ENCODE data around the gene A2ML1. TPM values are rescaled to one million over a fixed set of nuclear protein-coding genes. Genes with fewer than 3 reads are reported as not detected.
"Not testable (repeated sequence)": the region's sequence is repeated elsewhere in the genome, so short reads cannot be mapped to it uniquely, and the experiment has no call there.

The A2ML1 gene
- total RNA-seq, 1 donor from 2014 or later = 0.43 TPM

GRCh38 chr12:8852119-8852518, 29.7 kb downstream of the A2ML1 start:
- peaks cover 13% of the 10 kb centered on the region for H3K27me3 Mint-ChIP-seq (ENCODE audit: insufficient read depth, low read depth)
- H3K4me3 Mint-ChIP-seq = no peak overlapping the region
- no peak overlapping the region for H3K27ac Mint-ChIP-seq
- H3K27me3 ChIP-seq = no peaks in the 10 kb centered on the region
- no peaks in the 10 kb centered on the region for H3K9me3 ChIP-seq (ENCODE audit: low read depth)
- no peaks in the 10 kb centered on the region for H3K36me3 ChIP-seq
- H3K27ac ChIP-seq = no peak overlapping the region
- peaks cover 3% of the 10 kb centered on the region for H3K4me1 Mint-ChIP-seq
- DNase-seq (ENCODE audit: low spot score) = no peak
- no peak overlapping the region for H3K4me3 ChIP-seq
- H2AFZ ChIP-seq (replicated peaks) = peak overlapping the region; percentile 95
- no peaks in the 10 kb centered on the region for H3K36me3 Mint-ChIP-seq
- H3K79me2 ChIP-seq (ENCODE audit: low read depth) = no peaks in the 10 kb centered on the region
- H3K4me2 ChIP-seq = no peak overlapping the region
- peaks cover 5% of the 10 kb centered on the region for H3K4me1 ChIP-seq
- no peaks in the 10 kb centered on the region for H3F3A ChIP-seq (ENCODE audit: low read depth)
- H4K20me1 ChIP-seq (ENCODE audit: low read depth) = no peaks in the 10 kb centered on the region
- TF ChIP-seq CTCF (IDR thresholded peaks at IDR 0.05) = no peak
- no peak for TF ChIP-seq EZH2 (IDR thresholded peaks at IDR 0.05)
- no peak for TF ChIP-seq EZH2phosphoT487 (IDR thresholded peaks at IDR 0.05)
- no peaks in the 10 kb centered on the region for H3K9me3 Mint-ChIP-seq
- H3K9ac ChIP-seq = no peak overlapping the region

GRCh38 chr12:8855891-8856290, 33.5 kb downstream of the A2ML1 start:
- Mint-ChIP-seq H3K27ac (no peak overlapping the region), H3K4me1 (peaks cover 14% of the 10 kb centered on the region), H3K9me3 (no peaks in the 10 kb centered on the region), H3K4me3 (no peak overlapping the region), H3K36me3 (no peaks in the 10 kb centered on the region), H3K27me3 (ENCODE audit: insufficient read depth, low read depth) (peaks cover 17% of the 10 kb centered on the region)
- no peak overlapping the region for H2AFZ ChIP-seq (replicated peaks)
- H3K9me3 ChIP-seq (ENCODE audit: low read depth) = no peaks in the 10 kb centered on the region
- H4K20me1 ChIP-seq (ENCODE audit: low read depth) = no peaks in the 10 kb centered on the region
- no peaks in the 10 kb centered on the region for H3K36me3 ChIP-seq
- no peak overlapping the region for H3K9ac ChIP-seq
- H3F3A ChIP-seq (ENCODE audit: low read depth) = no peaks in the 10 kb centered on the region
- H3K27ac ChIP-seq = no peak overlapping the region
- TF ChIP-seq CTCF (IDR thresholded peaks at IDR 0.05) (no peak), EZH2phosphoT487 (IDR thresholded peaks at IDR 0.05) (no peak), EZH2 (IDR thresholded peaks at IDR 0.05) (no peak)
- no peak overlapping the region for H3K4me2 ChIP-seq
- H3K4me1 ChIP-seq = peaks cover 5% of the 10 kb centered on the region
- no peaks in the 10 kb centered on the region for H3K79me2 ChIP-seq (ENCODE audit: low read depth)
- H3K4me3 ChIP-seq = no peak overlapping the region
- no peaks in the 10 kb centered on the region for H3K27me3 ChIP-seq
- DNase-seq (ENCODE audit: low spot score) = no peak

GRCh38 chr12:8859448-8859847, 37.0 kb downstream of the A2ML1 start:
- H3K4me1 ChIP-seq; H3K4me3 ChIP-seq; H3K4me3 Mint-ChIP-seq; H3K9me3 ChIP-seq (ENCODE audit: low read depth); H4K20me1 ChIP-seq (ENCODE audit: low read depth); H3K36me3 Mint-ChIP-seq; H3K27ac Mint-ChIP-seq; H3K9ac ChIP-seq; H3F3A ChIP-seq (ENCODE audit: low read depth); H3K27ac ChIP-seq; H3K79me2 ChIP-seq (ENCODE audit: low read depth); H2AFZ ChIP-seq (replicated peaks); H3K4me2 ChIP-seq; H3K27me3 ChIP-seq; DNase-seq (ENCODE audit: low spot score); H3K9me3 Mint-ChIP-seq; H3K36me3 ChIP-seq: not testable (repeated sequence)
- peaks cover 16% of the 10 kb centered on the region for H3K27me3 Mint-ChIP-seq (ENCODE audit: insufficient read depth, low read depth)
- peaks cover 15% of the 10 kb centered on the region for H3K4me1 Mint-ChIP-seq

GRCh38 chr12:8860165-8860961, 37.9 kb downstream of the A2ML1 start:
- peak; percentile 72 for DNase-seq (ENCODE audit: low spot score)
- H3K27ac Mint-ChIP-seq = no peak overlapping the region

More at GRCh38 chr12:8860165-8860961, 37.9 kb downstream of the A2ML1 start:
- Mint-ChIP-seq H3K27me3 (ENCODE audit: insufficient read depth, low read depth) (peaks cover 15% of the 10 kb centered on the region), H3K4me3 (no peak overlapping the region), H3K9me3 (no peaks in the 10 kb centered on the region), H3K36me3 (no peaks in the 10 kb centered on the region), H3K4me1 (peaks cover 15% of the 10 kb centered on the region)
- TF ChIP-seq EZH2 (IDR thresholded peaks at IDR 0.05) (no peak), CTCF (IDR thresholded peaks at IDR 0.05) (peak; percentile 76), EZH2phosphoT487 (IDR thresholded peaks at IDR 0.05) (no peak)
- Histone ChIP-seq H2AFZ (replicated peaks) (peak overlapping the region; percentile 64), H3F3A (ENCODE audit: low read depth) (no peaks in the 10 kb centered on the region), H3K4me2 (no peak overlapping the region), H3K36me3 (no peaks in the 10 kb centered on the region), H3K27me3 (no peaks in the 10 kb centered on the region), H4K20me1 (ENCODE audit: low read depth) (no peaks in the 10 kb centered on the region), H3K27ac (no peak overlapping the region), H3K9ac (no peak overlapping the region), H3K9me3 (ENCODE audit: low read depth) (no peaks in the 10 kb centered on the region), H3K79me2 (ENCODE audit: low read depth) (no peaks in the 10 kb centered on the region), H3K4me3 (no peak overlapping the region), H3K4me1 (no peaks in the 10 kb centered on the region)

All from neural progenitor cell (in vitro differentiated cells).